ENCODE measurements around the gene ABCA12. TPM values are rescaled to one million over a fixed set of nuclear protein-coding genes. Genes with fewer than 3 reads are reported as not detected.

Gene ABCA12
- total and polyA plus RNA-seq, 2 donors (not counting 3 experiments of a cell fraction or from before 2014, with no cell fraction given): not detected

- DNase-seq (ENCODE audit: low read depth, low spot score) (no peak), FAIRE-seq (no peak)
- ChIA-PET POLR2A (no interaction called here), CTCF (interaction anchor here (1.4 kb wide), 1 partner anchor 15 kb away, joined by 3 read pairs; no protein-coding TSS in a partner anchor)
- Histone ChIP-seq H2AFZ (ENCODE audit: low read depth, low read length) (no peak overlapping the region), H3K27ac (ENCODE audit: insufficient read depth, low read depth, low read length) (no peak overlapping the region), H4K20me1 (replicated peaks; ENCODE audit: control insufficient read depth, extremely low read depth, insufficient read depth, low read length) (no peaks in the 10 kb centered on the region), H3K36me3 (ENCODE audit: control insufficient read depth in 2 of 2, extremely low read depth in 1 of 2, insufficient read depth in 2 of 2, low read length in 2 of 2) (no peaks in the 10 kb centered on the region), H3K4me1 (ENCODE audit: control insufficient read depth, extremely low read depth, insufficient read depth, low read length) (no peaks in the 10 kb centered on the region), H3K4me2 (ENCODE audit: insufficient read depth, low read length) (no peak overlapping the region), H3K79me2 (ENCODE audit: control insufficient read depth, insufficient read depth, low read length) (no peaks in the 10 kb centered on the region), H3K9ac (replicated peaks; ENCODE audit: extremely low read depth, insufficient read depth, low read length) (no peak overlapping the region), H3K9me3 (replicated peaks; ENCODE audit: control insufficient read depth, insufficient read depth, low read length) (no peaks in the 10 kb centered on the region), H3K4me3 (replicated peaks in 1 of 3; ENCODE audit: insufficient read depth in 1 of 3, low read depth in 1 of 3, low read length in 3 of 3) (no peak overlapping the region), H3K9me1 (replicated peaks; ENCODE audit: control insufficient read depth, extremely low read depth, insufficient read depth, low read length) (no peaks in the 10 kb centered on the region), H3K27me3 (ENCODE audit: control insufficient read depth in 2 of 2, insufficient read depth in 2 of 2, low read length in 2 of 2) (peaks cover 0 to 2% of the 10 kb centered on the region in 2 experiments)
- intact Hi-C loops (cut with micrococcal nuclease) (no loop called here), dilution Hi-C loops (cut with MboI; ENCODE audit: extremely low pct_ligation_motif_present, low sequenced_read_pairs) (no loop called here)
- BruUV-seq (replicated peaks): no TSS peak
- TF ChIP-seq POLR2A (IDR thresholded peaks at IDR 0.05; ENCODE audit: low read depth, low read length): no peak
- TF ChIP-seq FOS (IDR thresholded peaks at IDR 0.05; ENCODE audit: borderline replicate concordance, insufficient read depth, low read length): no peak
- TF ChIP-seq, protein P1, sequence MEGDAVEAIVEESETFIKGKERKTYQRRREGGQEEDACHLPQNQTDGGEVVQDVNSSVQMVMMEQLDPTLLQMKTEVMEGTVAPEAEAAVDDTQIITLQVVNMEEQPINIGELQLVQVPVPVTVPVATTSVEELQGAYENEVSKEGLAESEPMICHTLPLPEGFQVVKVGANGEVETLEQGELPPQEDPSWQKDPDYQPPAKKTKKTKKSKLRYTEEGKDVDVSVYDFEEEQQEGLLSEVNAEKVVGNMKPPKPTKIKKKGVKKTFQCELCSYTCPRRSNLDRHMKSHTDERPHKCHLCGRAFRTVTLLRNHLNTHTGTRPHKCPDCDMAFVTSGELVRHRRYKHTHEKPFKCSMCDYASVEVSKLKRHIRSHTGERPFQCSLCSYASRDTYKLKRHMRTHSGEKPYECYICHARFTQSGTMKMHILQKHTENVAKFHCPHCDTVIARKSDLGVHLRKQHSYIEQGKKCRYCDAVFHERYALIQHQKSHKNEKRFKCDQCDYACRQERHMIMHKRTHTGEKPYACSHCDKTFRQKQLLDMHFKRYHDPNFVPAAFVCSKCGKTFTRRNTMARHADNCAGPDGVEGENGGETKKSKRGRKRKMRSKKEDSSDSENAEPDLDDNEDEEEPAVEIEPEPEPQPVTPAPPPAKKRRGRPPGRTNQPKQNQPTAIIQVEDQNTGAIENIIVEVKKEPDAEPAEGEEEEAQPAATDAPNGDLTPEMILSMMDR (IDR thresholded peaks at IDR 0.05; ENCODE audit: extremely low read depth in 1 of 2, insufficient read depth in 1 of 2, low read depth in 1 of 2, low read length in 2 of 2): no peak
- TF ChIP-seq JUN (IDR thresholded peaks at IDR 0.05; ENCODE audit: borderline replicate concordance, insufficient read depth, insufficient read length, low read depth): no peak
- no peak for TF ChIP-seq EZH2 (IDR thresholded peaks at IDR 0.05; ENCODE audit: borderline replicate concordance, low read depth, low read length, severe bottlenecking)
- TF ChIP-seq, protein P2, sequence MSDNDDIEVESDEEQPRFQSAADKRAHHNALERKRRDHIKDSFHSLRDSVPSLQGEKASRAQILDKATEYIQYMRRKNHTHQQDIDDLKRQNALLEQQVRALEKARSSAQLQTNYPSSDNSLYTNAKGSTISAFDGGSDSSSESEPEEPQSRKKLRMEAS (IDR thresholded peaks at IDR 0.05; ENCODE audit: insufficient read depth, insufficient read length): no peak
- no peak for TF ChIP-seq POLR2AphosphoS5 (IDR thresholded peaks at IDR 0.05; ENCODE audit: insufficient read depth, low read depth, low read length)
- TF ChIP-seq GATA2 (IDR thresholded peaks at IDR 0.05; ENCODE audit: insufficient read depth, insufficient read length, low read depth, low read length): no peak
- TF ChIP-seq MYC (IDR thresholded peaks at IDR 0.05; ENCODE audit: low read depth, low read length): no peak
These were observed 85.6 kb downstream of the ABCA12 start for GRCh38 chr2:215052810-215053209.

Measured in endothelial cell of umbilical vein (primary cell).